Activated CD8-positive, alpha-beta T cell treated with anti-CD3 and anti-CD28 coated beads for 36 hours (primary cell): ENCODE results near the gene CYP27C1. TPM values are rescaled to one million over a fixed set of nuclear protein-coding genes. Genes with fewer than 3 reads are reported as not detected.

Experiments used
- ATAC-seq: fragments of 200-7000 bp; cut with Tn5 transposase; one replicate; pipeline ENCODE4 v1.10.0; 2021; ENCODE audit warnings: mild to moderate bottlenecking, moderate library complexity
- CTCF ChIA-PET: fragments of 350-600 bp; sonication (Branson Sonifier 250); formaldehyde crosslinking; loops from one replicate; lab custom pipeline; 2021; ENCODE audit warnings: antibody characterized with exemption; lab: Charles Lee
- POLR2A ChIA-PET: fragments of 350-600 bp; sonication (Branson Sonifier 250); formaldehyde crosslinking; loops from one replicate; lab custom pipeline; 2021; ENCODE audit warnings: antibody characterized with exemption; lab: Charles Lee
- DNase-seq: peaks from one replicate; pipeline ENCODE4 v3.0.0-alpha.2; 2020
- H3K27ac Mint-ChIP-seq: one replicate; pipeline ENCODE4 v1.8.0; 2021; ENCODE audit warnings: mild to moderate bottlenecking, mixed read lengths
- H3K27me3 Mint-ChIP-seq: one replicate; pipeline ENCODE4 v1.8.0; 2021; ENCODE audit warnings: mixed read lengths
- H3K36me3 Mint-ChIP-seq: one replicate; pipeline ENCODE4 v1.8.0; 2021; ENCODE audit warnings: low read depth, mixed read lengths
- H3K4me1 Mint-ChIP-seq: one replicate; pipeline ENCODE4 v1.8.0; 2021; ENCODE audit warnings: low read depth, mixed read lengths
- H3K4me3 Mint-ChIP-seq: one replicate; pipeline ENCODE4 v1.8.0; 2021; ENCODE audit warnings: mild to moderate bottlenecking, moderate library complexity, mixed read lengths
- H3K9me3 Mint-ChIP-seq: one replicate; pipeline ENCODE4 v1.8.0; 2021; ENCODE audit warnings: mixed read lengths
- CTCF ChIP-seq: fragments of 200-600 bp; IDR thresholded peaks from one replicate; pipeline ENCODE4 v1.8.0; 2022; ENCODE audit warnings: antibody characterized with exemption, mild to moderate bottlenecking
- intact Hi-C: fragments of 100-400 bp; cut with micrococcal nuclease; formaldehyde crosslinking; loops from one replicate; pipeline ENCODE4 v1.10.0; 2022
- total RNA-seq, 2 experiments: library from RNA; stranded (reverse); gene quantifications; one replicate each; pipeline ENCODE4 v1.2.3, GENCODE V29; 2021

CYP27C1 gene
- total RNA-seq, 2 experiments from 2014 or later: not detected

GRCh38 chr2:127160676-127161075 is 59.4 kb downstream of the CYP27C1 start:
- ATAC-seq (no peak), DNase-seq (no peak)
- intact Hi-C loops: no loop called here
- Mint-ChIP-seq H3K27ac (no peak overlapping the region), H3K36me3 (no peaks in the 10 kb centered on the region), H3K4me3 (no peak overlapping the region), H3K9me3 (no peaks in the 10 kb centered on the region), H3K4me1 (no peaks in the 10 kb centered on the region), H3K27me3 (no peaks in the 10 kb centered on the region)
- no peak for TF ChIP-seq CTCF
- ChIA-PET CTCF (interaction anchor here (1.0 to 1.2 kb wide), 2 partner anchors 14 to 93 kb away, joined by 3 to 4 read pairs; no protein-coding TSS in a partner anchor), POLR2A (no interaction called here)

- Mint-ChIP-seq H3K27ac (no peak overlapping the region), H3K36me3 (no peaks in the 10 kb centered on the region), H3K4me1 (no peaks in the 10 kb centered on the region), H3K9me3 (no peaks in the 10 kb centered on the region), H3K4me3 (no peak overlapping the region), H3K27me3 (no peaks in the 10 kb centered on the region)
- CTCF ChIA-PET: no interaction called here
- POLR2A ChIA-PET: no interaction called here
- no peak for DNase-seq
- no peak for ATAC-seq
- intact Hi-C loops: no loop called here
- TF ChIP-seq CTCF: no peak
Observed at GRCh38 chr2:127159543-127159942, 60.6 kb downstream of the CYP27C1 start.

- TF ChIP-seq CTCF: no peak
- Mint-ChIP-seq H3K4me1 (no peaks in the 10 kb centered on the region), H3K27ac (no peak overlapping the region), H3K36me3 (no peaks in the 10 kb centered on the region), H3K9me3 (no peaks in the 10 kb centered on the region), H3K4me3 (no peak overlapping the region), H3K27me3 (no peaks in the 10 kb centered on the region)
- CTCF ChIA-PET: no interaction called here
- no peak for ATAC-seq
- DNase-seq: no peak
- POLR2A ChIA-PET: no interaction called here
- intact Hi-C loops: no loop called here
Observed at GRCh38 chr2:127158614-127159290, 61.3 kb downstream of the CYP27C1 start.

GRCh38 chr2:127157651-127158485 is 62.2 kb downstream of the CYP27C1 start:
- no peak overlapping the region for H3K27ac Mint-ChIP-seq
- H3K9me3 Mint-ChIP-seq: no peaks in the 10 kb centered on the region
- H3K4me3 Mint-ChIP-seq: no peak overlapping the region
- ATAC-seq: no peak
- H3K27me3 Mint-ChIP-seq: no peaks in the 10 kb centered on the region
- ChIA-PET CTCF (interaction anchor here (1.0 kb wide), 1 partner anchor 90 kb away, joined by 4 read pairs; no protein-coding TSS in a partner anchor), POLR2A (no interaction called here)
- peak; percentile 16 for DNase-seq
- intact Hi-C loops: no loop called here
- H3K36me3 Mint-ChIP-seq: no peaks in the 10 kb centered on the region
- no peaks in the 10 kb centered on the region for H3K4me1 Mint-ChIP-seq
- no peak for TF ChIP-seq CTCF

GRCh38 chr2:127157114-127157513 is 63.0 kb downstream of the CYP27C1 start:
- Mint-ChIP-seq H3K27ac (no peak overlapping the region), H3K36me3 (no peaks in the 10 kb centered on the region), H3K4me1 (no peaks in the 10 kb centered on the region), H3K4me3 (no peak overlapping the region), H3K27me3 (peaks cover under 1% of the 10 kb centered on the region), H3K9me3 (no peaks in the 10 kb centered on the region)
- TF ChIP-seq CTCF: no peak
- CTCF ChIA-PET: interaction anchor here (1.0 kb wide), 1 partner anchor 89 kb away, joined by 4 read pairs; no protein-coding TSS in a partner anchor
- POLR2A ChIA-PET: no interaction called here
- DNase-seq (no peak), ATAC-seq (no peak)
- intact Hi-C loops: no loop called here
